ENCODE data around the gene FLRT2. TPM values are rescaled to one million over a fixed set of nuclear protein-coding genes. Genes with fewer than 3 reads are reported as not detected.

The FLRT2 gene
- polyA plus RNA-seq, 2 of the 4 experiments (the other 2 are of a cell fraction) = 6.8 to 7.5 TPM

DNA sequence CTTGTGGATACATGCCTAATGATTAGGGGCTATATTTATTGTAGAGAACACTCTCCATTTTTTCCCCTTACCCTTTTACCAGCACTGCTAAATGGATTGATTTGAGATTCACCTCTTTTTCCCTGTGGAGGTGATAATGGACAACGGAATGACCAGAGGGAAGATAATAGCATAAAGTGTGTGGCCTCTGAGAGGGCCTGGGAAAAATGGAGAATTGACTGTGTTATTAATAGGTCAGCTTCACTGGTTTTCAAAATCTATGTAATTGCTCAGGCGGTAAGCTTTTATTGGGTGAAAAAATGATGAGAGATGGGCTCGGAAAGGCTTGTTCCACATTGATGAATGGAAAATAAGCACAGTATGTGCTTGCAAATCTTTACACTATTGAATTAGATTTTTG, 15.8 kb downstream of the FLRT2 start:
- Histone ChIP-seq H3K4me3 (no peak overlapping the region), H3K4me2 (no peak overlapping the region), H3K27ac (no peak overlapping the region), H3K9me3 (no peaks in the 10 kb centered on the region), H3K4me1 (no peaks in the 10 kb centered on the region)
- 76% methylated on average over 3 of the region's 3 CpGs for WGBS (ENCODE audit: missing lambda C conversion rate)
- ATAC-seq = no peak
- DNase-seq (ENCODE audit: low read depth in 1 of 2, low spot score in 1 of 2) = no peak
- FAIRE-seq = no peak
- TF ChIP-seq, protein P1, sequence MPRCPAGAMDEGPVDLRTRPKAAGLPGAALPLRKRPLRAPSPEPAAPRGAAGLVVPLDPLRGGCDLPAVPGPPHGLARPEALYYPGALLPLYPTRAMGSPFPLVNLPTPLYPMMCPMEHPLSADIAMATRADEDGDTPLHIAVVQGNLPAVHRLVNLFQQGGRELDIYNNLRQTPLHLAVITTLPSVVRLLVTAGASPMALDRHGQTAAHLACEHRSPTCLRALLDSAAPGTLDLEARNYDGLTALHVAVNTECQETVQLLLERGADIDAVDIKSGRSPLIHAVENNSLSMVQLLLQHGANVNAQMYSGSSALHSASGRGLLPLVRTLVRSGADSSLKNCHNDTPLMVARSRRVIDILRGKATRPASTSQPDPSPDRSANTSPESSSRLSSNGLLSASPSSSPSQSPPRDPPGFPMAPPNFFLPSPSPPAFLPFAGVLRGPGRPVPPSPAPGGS (IDR thresholded peaks at IDR 0.05) = no peak
- TF ChIP-seq HEYL (CRISPR knock-in tag; IDR thresholded peaks at IDR 0.05) (no peak), EHMT2 (IDR thresholded peaks at IDR 0.05; ENCODE audit: low read depth) (no peak), ZFP36 (IDR thresholded peaks at IDR 0.05; ENCODE audit: borderline replicate concordance, partially characterized antibody) (no peak), PHF8 (IDR thresholded peaks at IDR 0.05; ENCODE audit: borderline replicate concordance, low read depth) (no peak), ESRRA (IDR thresholded peaks at IDR 0.05; ENCODE audit: borderline replicate concordance, low read length) (no peak), RNF2 (IDR thresholded peaks at IDR 0.05; ENCODE audit: borderline replicate concordance, low read depth) (no peak), TFCP2L1 (CRISPR knock-in tag; IDR thresholded peaks at IDR 0.05) (no peak), CEBPB (IDR thresholded peaks at IDR 0.05) (no peak)
- TF ChIP-seq, protein P2, sequence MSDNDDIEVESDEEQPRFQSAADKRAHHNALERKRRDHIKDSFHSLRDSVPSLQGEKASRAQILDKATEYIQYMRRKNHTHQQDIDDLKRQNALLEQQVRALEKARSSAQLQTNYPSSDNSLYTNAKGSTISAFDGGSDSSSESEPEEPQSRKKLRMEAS (IDR thresholded peaks at IDR 0.05) = no peak
- TF ChIP-seq, protein P3, sequence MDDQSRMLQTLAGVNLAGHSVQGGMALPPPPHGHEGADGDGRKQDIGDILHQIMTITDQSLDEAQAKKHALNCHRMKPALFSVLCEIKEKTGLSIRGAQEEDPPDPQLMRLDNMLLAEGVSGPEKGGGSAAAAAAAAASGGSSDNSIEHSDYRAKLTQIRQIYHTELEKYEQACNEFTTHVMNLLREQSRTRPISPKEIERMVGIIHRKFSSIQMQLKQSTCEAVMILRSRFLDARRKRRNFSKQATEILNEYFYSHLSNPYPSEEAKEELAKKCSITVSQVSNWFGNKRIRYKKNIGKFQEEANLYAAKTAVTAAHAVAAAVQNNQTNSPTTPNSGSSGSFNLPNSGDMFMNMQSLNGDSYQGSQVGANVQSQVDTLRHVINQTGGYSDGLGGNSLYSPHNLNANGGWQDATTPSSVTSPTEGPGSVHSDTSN (IDR thresholded peaks at IDR 0.05) = no peak
- POLR2A ChIA-PET = no interaction called here
- CTCF ChIA-PET = interaction anchor here (1.6 kb wide), 1 partner anchor 9 kb away, joined by 3 read pairs; no protein-coding TSS in a partner anchor

DNA sequence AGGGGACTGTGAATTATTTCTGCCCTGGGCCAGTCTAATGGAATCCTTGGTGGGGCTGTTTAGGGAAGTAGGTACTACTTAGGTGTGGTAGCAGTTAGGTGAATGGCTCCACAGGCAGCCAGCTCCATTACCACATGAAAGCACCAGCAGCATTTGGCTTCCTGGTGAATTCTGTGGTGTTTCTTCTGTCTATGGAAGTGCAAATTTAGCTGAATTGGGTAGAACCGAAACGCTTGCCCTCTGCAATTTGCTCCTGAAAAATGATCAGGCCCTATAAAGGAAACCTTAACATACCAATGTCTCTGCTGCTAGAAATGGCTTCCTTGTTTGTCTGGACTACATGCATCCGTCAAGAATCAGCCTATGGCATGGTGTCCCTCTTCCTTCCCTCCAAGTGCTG, 16.4 kb downstream of the FLRT2 start:
- no peak overlapping the region for H3K4me3 ChIP-seq
- H3K9me3 ChIP-seq = no peaks in the 10 kb centered on the region
- no peak overlapping the region for H3K27ac ChIP-seq
- POLR2A ChIA-PET = no interaction called here
- CTCF ChIA-PET = interaction anchor here (1.6 kb wide), 1 partner anchor 10 kb away, joined by 3 read pairs; no protein-coding TSS in a partner anchor
- DNase-seq (ENCODE audit: low read depth in 1 of 2, low spot score in 1 of 2) (no peak), ATAC-seq (no peak), FAIRE-seq (no peak)
- TF ChIP-seq RCOR1 (IDR thresholded peaks at IDR 0.05; ENCODE audit: low read depth, low read length) = no peak
- no peak for TF ChIP-seq ZC3H11A (IDR thresholded peaks at IDR 0.05)
- no peak for TF ChIP-seq HOXB13 (CRISPR knock-in tag; IDR thresholded peaks at IDR 0.05; ENCODE audit: low read depth)
- TF ChIP-seq HOXA7 (CRISPR knock-in tag; IDR thresholded peaks at IDR 0.05) = no peak
- TF ChIP-seq, protein P4, sequence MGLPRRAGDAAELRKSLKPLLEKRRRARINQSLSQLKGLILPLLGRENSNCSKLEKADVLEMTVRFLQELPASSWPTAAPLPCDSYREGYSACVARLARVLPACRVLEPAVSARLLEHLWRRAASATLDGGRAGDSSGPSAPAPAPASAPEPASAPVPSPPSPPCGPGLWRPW (IDR thresholded peaks at IDR 0.05) = no peak
- no peak for TF ChIP-seq ZNF302 (CRISPR knock-in tag; IDR thresholded peaks at IDR 0.05)
- no peak for TF ChIP-seq MAFK (IDR thresholded peaks at IDR 0.05; ENCODE audit: partially characterized antibody)
- TF ChIP-seq JUN (IDR thresholded peaks at IDR 0.05) = no peak
- TF ChIP-seq NFE2L2 (conservative IDR thresholded peaks at IDR 0.05; ENCODE audit: low read length) = no peak
- TF ChIP-seq, protein P3 (IDR thresholded peaks at IDR 0.05) = no peak
- no peak for TF ChIP-seq EHF (CRISPR knock-in tag; IDR thresholded peaks at IDR 0.05)
- TF ChIP-seq, protein P5, sequence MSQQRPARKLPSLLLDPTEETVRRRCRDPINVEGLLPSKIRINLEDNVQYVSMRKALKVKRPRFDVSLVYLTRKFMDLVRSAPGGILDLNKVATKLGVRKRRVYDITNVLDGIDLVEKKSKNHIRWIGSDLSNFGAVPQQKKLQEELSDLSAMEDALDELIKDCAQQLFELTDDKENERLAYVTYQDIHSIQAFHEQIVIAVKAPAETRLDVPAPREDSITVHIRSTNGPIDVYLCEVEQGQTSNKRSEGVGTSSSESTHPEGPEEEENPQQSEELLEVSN (IDR thresholded peaks at IDR 0.05; ENCODE audit: borderline replicate concordance, low read depth) = no peak
- no peak for TF ChIP-seq ZFP36 (IDR thresholded peaks at IDR 0.05; ENCODE audit: borderline replicate concordance, partially characterized antibody)
- TF ChIP-seq RFX5 (IDR thresholded peaks at IDR 0.05) = no peak
- TF ChIP-seq KDM5A (IDR thresholded peaks at IDR 0.05) = no peak
- WGBS (ENCODE audit: missing lambda C conversion rate) = 60% methylated on average over 3 of the region's 3 CpGs
- H3K4me2 ChIP-seq = no peak overlapping the region
- H3K4me1 ChIP-seq = no peaks in the 10 kb centered on the region
